ENCODE measurements around the gene ELMOD3.

The ELMOD3 gene

GRCh38 chr2:85440729-85441128 is 86.2 kb downstream of the ELMOD3 start:
- in situ Hi-C loops (cut with HindIII; ENCODE audit: low pct_unique_long_range_greater_than_20kb, low sequenced_read_pairs): no loop called here
- TF ChIP-seq JUND (IDR thresholded peaks at IDR 0.05; ENCODE audit: low read depth): no peak
- no peak for DNase-seq (ENCODE audit: low read depth in 1 of 2, low spot score in 1 of 2)
